SW 1271 (cell line): ENCODE results near the gene EPC1.
"Not testable (repeated sequence)": the region's sequence is repeated elsewhere in the genome, so short reads cannot be mapped to it uniquely, and the experiment has no call there.

Source experiments
- DNase-seq, 2 experiments: peaks; one replicate each; lab custom pipeline; 2025; lab: John Stamatoyannopoulos, UW

Gene EPC1

DNA sequence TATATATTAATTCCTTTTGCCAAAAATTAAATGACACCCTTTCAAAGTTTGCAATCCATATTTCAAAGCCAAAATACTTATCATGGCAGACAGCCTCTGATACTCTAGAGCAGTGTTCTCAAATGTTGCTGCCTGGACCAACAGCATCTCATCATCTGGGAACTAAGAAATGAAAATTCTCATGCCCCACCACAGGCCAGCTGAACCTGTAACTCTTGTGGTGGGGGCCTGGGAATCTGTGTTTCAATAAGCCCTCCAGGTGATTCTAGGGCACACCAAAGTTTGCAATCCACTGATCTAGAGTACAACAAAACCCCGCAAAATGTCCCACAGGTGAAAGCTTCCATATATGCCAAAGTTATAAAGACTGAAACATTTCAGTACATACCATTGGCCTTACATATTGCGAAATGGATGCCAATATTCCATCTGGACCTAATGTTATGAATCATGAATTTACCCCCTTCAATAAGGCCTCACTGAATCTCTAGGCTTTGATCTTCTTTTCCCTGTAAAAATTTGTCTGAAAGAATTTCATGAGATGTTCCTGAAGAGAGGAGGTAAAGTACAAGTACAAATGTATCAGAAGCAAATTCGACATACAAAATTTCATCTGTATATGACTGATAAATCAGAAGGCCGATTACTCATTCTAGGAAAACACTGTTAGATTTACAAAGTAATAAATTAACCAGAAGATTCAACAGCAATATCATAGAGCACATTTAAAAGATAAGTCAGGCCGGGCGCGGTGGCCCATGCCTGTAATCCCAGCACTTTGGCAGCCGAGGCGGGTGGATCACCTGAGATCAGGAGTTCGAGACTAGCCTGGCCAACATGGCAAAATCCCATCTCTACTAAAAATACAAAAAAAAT, 25.3 kb upstream of the EPC1 start:
- no peak for DNase-seq

GRCh38 chr10:32371101-32371500, 24.1 kb upstream of the EPC1 start:
- no peak for DNase-seq

GRCh38 chr10:32367793-32368453, 21.0 kb upstream of the EPC1 start:
- peak in 1 of 2 experiments; percentile 64 for DNase-seq

DNA sequence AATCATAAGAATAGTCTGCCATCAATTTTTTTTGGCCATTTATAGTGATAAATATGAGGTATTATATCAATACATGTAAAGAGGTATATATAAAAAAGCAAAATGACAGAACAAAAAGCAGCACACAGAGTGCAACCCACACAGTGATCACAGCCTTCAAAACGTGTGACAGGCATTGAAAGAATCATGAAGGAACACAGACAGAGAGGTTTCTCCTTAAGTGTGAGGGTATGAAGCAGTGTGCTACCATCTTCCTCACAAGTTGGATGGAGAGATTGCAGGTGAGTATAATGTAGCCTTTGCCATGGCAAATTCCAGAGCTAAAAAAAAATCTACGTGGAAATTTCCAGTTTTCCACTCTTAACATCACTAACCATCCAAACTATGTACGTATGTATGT, 19.6 kb upstream of the EPC1 start:
- no peak for DNase-seq

DNA sequence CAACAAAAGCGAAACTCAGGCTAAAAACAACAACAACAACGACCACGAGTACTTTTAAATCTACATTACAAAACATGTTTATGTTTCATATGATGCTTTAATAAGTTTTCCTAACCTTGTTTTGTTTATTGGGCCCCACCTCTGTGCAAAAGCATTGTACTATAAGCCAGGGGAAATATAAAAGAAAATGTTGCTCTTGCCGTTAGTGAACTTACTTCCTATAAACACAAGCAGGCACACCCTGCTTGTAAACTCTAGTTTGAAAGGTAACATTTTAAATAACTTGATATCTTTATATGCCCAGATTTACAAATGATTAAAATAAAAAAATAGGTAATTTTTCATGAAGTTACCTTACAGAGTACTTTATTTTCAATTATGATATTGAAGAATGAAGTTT, 19.2 kb upstream of the EPC1 start:
- DNase-seq = no peak

GRCh38 chr10:32365404-32365803, 18.4 kb upstream of the EPC1 start:
- not testable (repeated sequence) for DNase-seq

- no peak for DNase-seq
These were observed 15.6 kb upstream of the EPC1 start for GRCh38 chr10:32362571-32362970.

DNA sequence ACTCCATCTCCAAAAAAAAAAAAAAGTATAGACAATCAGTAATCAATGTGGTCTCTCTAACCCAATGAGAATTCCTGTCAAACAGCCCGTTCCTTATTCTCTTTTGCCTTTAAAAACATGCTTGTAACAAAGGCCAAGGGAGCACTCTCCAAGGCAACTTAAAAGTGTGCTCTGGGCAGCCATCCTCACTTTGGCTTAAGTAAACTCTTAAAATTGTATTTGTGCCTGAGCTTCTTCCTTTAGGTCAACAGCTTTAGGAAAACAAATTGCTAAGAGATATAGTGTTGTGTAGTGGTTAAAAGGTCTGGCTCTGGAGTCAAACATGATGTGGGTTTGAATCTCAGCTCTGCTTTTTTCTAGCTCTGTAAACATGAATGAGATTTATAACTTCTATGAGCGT, 13.9 kb upstream of the EPC1 start:
- no peak for DNase-seq

GRCh38 chr10:32360241-32360640, 13.3 kb upstream of the EPC1 start:
- no peak for DNase-seq

DNA sequence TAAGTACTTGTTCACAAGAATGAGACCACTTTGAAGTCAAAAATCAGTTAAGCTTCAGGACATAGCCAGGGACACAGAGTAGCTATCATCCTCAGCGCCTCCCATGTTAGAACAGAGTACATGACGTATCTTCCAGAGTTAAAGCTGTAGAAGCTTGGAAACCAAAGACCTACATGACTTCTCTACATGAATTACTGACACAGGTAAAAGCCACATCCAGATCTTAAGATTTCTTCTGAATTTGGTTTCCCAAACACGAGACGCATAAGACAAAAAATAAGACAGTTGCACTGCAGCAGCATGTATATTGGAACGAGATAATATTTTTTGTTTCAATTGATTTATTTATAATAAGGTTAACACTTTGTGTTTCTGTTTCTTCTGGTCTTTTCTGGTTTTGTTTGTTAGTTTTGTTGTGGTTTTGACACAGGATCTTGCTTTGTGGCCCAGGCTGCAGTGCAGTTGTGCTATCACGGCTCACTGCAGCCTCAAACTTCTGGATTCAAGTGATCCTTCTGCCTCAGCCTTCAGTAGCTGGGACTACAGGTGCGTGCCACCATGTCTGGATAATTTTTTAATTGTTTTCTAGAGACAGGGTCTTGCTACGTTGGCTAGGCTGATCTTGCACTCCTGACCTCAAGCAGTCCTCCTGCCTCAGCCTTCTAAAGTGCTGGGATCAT, 10.2 kb upstream of the EPC1 start:
- no peak for DNase-seq

- DNase-seq = not testable (repeated sequence)
These were observed 7.7 kb upstream of the EPC1 start for GRCh38 chr10:32354690-32355089.

DNA sequence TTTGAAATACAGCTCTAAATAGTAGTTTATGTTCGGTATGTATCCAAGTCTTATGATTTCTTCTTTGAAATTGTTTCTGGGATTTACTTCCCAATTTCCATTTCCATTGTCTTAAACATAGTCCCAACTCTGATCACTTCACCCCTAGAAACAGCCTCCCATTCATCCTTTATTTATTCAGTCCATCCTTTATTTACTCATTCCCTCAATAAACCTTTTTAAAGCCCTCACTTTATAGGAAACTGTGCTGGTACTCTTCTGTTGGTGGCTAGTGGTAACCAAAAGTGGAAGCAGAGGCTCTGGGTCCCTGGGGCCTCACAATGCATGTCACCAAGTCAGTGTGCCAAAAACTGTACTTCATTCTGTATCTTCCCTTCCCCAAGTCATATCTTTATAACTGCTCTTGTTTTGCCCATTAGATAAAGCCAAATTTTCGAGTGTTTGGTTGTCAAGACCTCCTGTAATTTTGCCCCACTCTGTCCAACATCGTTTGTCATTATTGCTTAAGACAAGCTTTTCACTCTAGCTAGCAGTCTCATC, 3.9 kb upstream of the EPC1 start:
- DNase-seq = no peak

DNA sequence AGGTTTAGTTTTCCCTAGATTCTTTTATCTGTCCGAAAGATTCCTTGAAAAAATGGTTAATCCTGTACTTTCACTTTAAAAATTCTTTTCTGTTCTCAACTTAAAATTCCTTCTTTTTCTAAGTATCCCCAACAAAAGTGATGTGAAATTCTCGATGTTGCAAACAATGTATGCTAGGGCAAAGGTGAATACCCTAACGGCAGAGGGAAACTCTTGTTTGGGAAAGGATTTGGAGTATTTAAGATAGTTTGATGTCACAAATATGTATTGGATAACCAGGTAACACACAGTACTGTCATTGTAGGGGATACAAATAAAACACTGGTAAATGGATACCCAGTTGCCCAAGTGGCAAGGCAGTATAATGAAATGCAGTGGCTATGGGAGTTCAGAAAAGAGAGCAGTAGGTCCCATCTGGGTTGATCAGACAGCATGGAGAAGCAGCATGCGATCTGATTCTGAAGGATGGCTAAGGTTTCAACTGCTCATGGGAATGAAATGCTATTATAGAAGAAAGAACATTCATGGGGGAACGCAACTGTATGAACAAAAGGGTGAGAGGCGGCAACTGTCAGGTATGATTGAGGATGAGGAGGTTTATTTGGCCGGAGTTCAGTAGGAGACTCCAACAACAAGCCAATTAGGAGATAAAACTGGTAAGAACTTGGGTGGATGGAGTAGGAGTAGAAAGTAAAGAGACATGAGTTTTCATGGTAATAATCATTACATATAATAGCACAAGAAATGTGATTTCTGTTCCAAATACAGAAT, 3.2 kb upstream of the EPC1 start:
- DNase-seq = no peak

DNA sequence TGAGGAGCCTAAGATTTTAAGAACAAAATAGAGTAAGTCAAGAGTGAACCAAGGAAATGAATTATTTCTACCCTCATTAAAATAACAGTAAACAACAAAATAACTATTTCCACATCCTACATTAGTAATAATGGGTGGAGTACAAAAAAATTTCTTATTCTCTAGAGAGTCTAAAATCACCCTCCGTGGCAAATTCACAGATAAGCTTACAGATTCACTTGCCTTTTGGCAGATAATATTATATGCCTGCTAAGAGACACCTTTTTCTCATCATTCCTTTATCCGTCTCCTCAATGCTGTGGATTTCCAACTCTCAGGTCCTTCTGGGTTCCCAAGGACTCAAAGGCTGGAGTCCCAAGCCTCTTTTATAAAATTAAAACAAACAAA, 2.2 kb upstream of the EPC1 start:
- no peak for DNase-seq

DNA sequence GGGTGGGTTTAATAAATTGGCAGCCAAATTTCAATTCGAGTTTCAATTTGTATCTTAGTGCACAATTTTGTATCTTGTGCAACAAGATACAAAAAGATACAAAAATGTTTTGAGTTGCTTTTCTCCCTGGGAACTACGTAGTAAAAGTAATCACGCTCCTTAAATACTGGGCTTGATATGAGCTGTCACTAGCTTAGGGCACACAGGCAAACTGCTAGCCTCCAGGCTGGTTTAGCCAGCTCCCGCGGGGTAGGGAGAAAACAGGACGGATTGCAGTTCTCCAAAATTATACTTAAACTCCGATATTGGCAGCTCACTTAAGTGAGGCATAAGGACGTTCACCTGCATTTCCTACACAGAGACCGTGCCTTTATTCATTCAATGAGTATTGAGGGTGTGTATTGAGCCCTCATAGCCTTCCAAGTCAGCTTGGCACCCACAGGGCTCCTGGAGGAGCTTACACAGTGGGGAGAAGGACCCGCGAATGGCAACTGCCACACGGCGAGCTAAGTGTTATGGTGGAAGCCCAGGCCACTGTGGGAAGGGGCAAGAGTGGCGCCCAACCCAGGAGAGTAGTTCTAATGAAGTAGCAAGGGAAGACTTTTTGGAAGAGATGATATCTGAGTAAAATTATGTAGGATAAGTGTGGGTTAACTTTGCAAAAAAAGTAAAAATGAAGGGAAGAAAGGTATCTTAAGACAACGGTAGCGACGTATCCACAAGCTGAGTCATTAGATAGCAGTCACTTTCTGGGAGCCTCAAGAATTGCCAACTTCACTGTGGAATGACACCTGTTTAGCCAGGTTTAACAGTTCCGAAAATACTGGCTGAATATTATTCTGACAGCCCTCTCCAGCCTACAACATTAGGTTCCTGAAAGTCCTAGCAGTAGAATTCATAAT, 1.6 kb upstream of the EPC1 start:
- no peak for DNase-seq

GRCh38 chr10:32347363-32348022, 535 bp upstream of the EPC1 start:
- no peak for DNase-seq

DNA sequence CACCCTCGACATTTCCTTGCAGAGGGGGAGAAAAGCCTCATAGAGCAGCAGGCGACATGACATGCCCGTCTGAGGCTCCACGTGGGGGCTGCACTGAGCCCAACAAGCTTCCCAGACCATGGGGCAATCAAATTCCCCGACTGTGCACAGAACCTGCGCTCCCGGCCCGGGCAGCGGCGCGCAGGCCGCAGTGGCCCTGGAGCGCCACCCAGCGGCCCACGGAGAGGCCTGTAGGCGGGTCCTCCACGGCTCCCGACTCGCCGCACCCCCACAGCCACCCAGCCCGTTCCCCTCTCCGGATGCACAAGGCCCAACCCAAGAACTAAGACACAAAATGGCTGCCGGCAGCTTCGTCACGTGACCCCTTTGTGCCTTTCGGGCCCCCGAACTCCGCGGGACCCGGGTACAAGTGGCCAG, 816 bp downstream of the EPC1 start:
- DNase-seq = peak; percentile 91 to 95

DNA sequence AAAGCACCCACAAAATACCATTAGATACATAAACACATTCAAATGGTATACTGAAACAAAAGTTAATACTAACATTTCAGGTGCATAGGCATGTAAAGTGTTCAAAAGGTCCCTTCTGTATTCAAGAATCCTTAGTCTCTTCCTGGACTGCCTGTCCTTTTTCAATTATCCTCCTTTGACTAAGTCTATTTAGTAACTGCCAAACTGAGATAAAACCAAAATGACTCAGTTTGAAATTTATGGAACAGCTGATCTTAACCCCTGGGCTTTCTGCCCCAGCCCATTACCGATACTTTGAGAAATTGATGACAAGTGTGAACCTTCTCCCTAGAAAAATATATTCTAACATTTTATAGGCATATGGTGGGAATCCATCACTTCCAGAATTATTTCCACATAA, 5.4 kb downstream of the EPC1 start:
- DNase-seq = no peak

DNA sequence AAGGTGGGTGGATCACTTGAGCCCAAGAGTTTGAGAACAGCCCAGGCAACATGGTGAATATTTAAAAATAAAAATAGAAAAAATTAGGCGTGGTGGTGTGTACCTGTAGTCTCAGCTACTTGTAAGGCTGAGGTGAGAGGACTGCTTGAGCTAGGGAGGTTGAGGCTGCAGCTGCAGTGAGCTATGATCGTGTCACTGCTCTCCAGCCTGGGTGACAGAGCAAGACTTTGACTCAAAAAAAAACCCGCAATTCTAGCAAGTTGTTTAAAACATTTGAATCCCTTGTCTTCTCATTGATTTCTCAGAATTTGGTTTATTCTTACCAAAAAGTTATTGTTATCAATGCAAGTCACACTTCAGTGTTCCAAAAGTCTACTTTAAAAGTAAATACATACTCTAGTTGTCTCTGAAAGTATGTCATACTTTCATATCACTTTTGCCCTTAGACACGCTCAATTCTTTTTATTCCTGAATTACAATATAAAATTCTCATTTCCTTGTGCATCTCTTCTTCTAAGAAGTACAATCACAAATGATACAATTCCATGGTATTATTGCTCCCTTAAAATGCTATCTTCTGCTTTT, 6.3 kb downstream of the EPC1 start:
- DNase-seq = no peak

GRCh38 chr10:32338262-32338661, 8.7 kb downstream of the EPC1 start:
- no peak for DNase-seq
